CD4-positive, alpha-beta T cell treated with Interleukin-4 for 4 hours (primary cell): ENCODE measurements around the gene TSEN54.

Experiments
- DNase-seq: peaks from one replicate; pipeline ENCODE4 v3.0.0-alpha.2; 2020

Gene TSEN54

GRCh38 chr17:75570034-75570676, 53.8 kb downstream of the TSEN54 start:
- no peak for DNase-seq

DNA sequence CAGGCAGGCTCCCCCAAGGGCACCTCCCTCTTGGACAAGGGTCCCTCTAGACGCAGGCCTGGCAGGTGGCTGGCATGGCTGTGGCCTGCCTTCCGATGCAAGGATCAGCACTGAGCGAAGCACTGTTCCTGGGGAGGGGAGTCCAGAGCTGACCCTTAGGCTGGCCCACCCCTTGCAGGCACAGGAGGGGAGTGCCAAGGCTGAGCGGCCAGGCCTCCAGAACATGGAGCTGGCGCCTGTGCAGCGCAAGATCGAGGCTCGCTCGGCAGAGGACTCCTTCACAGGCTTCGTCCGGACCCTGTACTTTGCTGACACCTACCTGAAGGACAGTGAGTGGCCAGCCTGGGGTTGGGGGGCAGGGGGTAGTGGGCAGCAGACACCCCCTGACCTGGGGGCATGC, 54.4 kb downstream of the TSEN54 start:
- DNase-seq, result no peak

GRCh38 chr17:75571197-75571884, 55.0 kb downstream of the TSEN54 start:
- peak; percentile 26 for DNase-seq

DNA sequence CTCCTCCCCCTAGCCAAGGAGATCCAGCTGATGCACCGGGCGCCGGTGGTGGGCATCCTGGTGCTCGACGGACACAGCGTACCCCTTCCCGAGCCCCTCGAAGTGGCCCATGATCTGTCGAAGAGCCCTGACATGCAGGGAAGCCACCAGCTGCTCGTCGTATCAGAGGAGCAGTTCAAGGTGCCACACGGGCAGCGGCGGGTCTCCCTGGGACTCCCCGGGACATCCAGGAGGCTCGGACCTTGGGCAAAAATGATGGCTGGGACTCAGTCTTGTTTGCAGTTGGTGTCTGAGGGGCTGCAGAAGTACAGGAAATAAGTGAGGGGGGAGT, 55.5 kb downstream of the TSEN54 start:
- no peak for DNase-seq

DNA sequence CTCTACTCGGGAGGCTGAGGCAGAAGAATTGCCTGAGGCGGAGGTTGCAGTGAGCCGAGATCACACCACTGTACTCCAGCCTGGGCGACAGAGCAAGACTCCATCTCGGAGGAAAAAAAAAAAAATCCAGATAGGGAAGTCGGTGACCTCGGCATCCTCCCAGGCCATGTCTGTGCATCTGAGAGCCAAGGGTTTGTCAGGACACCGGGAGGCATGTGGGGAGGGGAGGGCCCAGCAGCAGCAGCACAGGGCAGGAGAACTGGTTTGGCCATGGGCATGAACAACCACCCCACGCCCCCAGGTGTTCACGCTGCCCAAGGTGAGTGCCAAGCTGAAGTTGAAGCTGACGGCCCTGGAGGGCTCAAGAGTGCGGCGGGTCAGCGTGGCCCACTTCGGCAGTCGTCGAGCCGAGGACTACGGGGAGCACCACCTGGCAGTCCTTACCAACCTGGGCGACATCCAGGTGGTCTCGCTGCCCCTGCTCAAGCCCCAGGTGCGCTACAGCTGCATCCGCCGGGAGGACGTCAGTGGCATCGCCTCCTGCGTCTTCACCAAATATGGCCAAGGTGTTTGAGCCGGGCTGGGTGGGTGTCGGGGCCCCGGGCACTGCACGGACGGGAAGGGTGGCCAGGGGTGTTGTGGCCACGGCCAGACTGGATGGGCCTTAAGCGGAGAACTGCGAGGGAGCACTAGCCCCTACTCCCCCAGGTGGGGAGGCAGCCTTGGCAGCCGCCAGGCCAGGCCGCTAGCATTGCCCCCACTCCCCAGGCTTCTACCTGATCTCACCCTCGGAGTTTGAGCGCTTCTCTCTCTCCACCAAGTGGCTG, 56.6 kb downstream of the TSEN54 start:
- DNase-seq, result no peak

DNA sequence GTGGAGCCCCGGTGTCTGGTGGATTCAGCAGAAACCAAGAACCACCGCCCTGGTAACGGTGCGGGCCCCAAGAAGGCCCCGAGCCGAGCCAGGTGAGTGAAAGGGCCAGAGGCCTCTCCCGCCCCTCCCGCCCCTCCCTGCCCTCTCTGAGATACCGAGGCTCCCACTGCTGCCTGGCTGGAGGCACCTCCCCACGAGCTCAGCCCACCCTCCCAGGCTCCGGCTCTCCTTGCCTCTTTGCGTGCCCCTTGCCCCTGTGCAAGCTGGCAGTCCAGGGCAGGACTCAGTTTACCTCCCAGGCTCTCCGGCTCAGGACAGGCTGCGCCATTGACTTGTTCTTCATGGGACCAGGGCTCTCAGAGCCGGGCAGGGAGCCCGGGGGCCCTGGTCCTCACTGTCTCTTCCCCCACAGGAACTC, 57.2 kb downstream of the TSEN54 start:
- DNase-seq, result no peak

DNA sequence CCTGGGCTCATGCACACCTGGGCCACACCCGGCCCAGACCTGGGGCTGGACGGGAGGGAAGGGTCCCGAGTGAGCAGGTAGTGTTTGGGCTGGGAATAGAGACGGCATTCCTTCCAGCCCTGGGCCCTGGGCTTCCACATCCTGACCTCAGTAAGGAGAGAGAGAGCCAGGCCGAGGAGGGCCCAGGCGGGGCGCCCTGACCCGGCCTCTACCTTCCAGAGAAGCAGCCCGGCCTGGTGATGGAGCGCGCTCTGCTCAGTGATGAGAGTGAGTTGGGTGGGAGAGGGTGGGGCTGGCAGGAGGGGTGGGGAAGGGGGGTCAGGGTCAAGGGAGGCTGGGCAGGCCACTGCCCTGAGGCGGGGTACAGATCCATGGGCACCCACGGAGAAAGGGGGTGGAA, 57.7 kb downstream of the TSEN54 start:
- no peak for DNase-seq
